NCI-H1048 (cell line): Measurements from ENCODE around the gene KLHDC9.

Experiments
- DNase-seq: peaks from one replicate; lab custom pipeline; 2025; lab: John Stamatoyannopoulos, UW

KLHDC9 gene

GRCh38 chr1:161132410-161133219 lies 34.5 kb downstream of the KLHDC9 start, which contains the start of gene DEDD:
TSS of gene DEDD (minus strand) at chr1:161132667. CDS start at chr1:161124462, 8,205 bp downstream.
- DNase-seq, result peak; percentile 90

GRCh38 chr1:161133220-161133740 lies 35.1 kb downstream of the KLHDC9 start:
- DNase-seq, result no peak

DNA sequence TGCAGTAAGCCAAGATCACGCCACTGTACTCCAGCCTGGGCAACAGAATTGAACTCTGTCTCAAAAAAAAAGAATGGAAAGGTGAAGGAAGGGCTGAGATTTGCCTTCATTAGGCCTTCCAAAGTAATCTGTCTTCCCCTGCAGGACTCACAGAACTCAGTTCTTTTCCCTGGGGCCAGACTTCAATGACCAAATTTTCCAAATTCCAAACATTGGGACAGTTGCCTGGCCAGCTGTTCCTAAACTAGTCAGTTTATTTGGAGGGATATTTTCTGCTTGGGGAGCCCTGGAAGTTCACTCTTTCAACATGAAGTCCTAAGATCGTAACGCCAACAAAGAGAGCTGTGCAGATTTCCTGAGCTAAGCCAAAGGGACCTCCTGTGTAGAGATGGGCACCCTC lies 39.7 kb downstream of the KLHDC9 start:
- DNase-seq, result no peak

GRCh38 chr1:161138431-161138830 lies 40.3 kb downstream of the KLHDC9 start:
- DNase-seq, result no peak

DNA sequence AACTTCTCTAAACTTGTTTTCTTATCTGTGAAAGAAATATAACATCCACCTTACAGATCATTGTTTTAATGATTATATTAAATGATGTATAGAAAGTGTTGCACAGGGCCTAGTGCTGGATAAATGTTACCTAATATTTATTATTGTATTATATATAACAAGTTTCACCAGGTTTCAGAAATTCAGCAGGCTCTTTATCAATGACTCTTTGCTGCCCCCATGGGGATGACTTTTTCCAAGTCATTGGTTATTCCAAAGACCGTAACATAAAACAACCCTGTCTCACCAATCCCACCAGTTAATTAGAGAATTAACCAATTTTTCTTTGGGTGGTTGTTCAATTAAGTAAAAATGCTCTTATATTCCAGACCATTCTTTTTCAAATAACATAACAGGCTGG lies 41.6 kb downstream of the KLHDC9 start:
- DNase-seq, result no peak

DNA sequence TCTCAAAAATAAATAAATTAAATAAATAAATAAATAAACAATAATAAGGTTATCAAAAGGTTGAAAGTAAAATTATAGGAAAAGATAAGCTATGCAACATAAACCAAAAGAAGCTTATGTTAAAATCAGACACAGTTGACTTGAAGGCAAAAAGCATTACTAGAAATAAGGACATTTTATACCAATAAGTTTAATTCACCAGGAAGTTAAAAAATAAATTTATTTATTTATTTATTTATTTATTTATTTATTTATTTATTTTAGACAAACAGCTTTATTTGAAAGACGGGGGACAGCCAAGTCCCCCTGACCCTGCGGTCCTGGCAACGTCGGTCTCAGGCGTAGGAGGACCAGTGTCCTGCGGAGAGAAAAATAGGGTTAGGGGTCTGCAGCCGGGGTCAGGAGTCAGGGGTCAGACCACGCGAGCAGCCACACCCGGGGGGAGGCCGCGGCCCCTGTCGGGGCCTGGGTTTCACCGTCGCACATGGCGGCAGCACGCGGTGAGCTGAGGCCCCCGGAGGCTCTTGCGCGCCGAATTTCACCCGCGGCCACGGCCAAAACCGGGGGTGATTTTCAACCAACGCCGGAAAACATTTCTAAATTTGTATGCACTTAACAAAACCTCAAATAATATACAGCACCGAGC lies 42.7 kb downstream of the KLHDC9 start:
- no peak for DNase-seq

DNA sequence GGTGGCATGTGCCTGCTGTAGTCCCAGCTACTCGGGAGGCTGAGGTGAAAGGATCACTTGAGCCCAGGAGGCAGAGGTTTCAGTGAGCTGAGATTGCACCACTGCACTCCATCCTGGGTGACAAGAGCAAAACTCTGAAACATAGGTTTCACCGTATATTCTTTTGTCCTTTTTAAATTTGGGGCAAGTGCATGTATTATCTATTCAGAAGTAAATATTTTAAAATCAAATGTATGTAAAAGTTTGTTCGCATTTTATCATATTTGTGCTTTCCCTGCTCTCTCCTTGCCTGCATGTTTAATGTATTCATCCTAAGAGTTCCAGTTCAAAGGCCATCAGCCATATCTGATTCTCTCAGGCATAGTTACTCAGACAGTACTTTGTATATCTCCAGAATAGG lies 47.7 kb downstream of the KLHDC9 start:
- DNase-seq, result no peak
